Endothelial cell of umbilical vein (primary cell): ENCODE results near the gene SLC15A2. TPM values are rescaled to one million over a fixed set of nuclear protein-coding genes. Genes with fewer than 3 reads are reported as not detected.
A peak's percentile ranks its signal among the peaks of the same experiment; 100 is the strongest.
"Not testable (repeated sequence)": the region's sequence is repeated elsewhere in the genome, so short reads cannot be mapped to it uniquely, and the experiment has no call there.

ENCODE experiments used
- BruUV-seq: library from RNA; stranded (reverse); fragments of 400-500 nt; replicated peaks from 2 replicates; lab custom pipeline; 2021; lab: Mats Ljungman, UMichigan
- CTCF ChIA-PET: fragments of 300-600, 350-600 bp; sonication (Branson Sonifier 250); formaldehyde crosslinking; loops from one replicate; lab custom pipeline; 2021; ENCODE audit warnings: antibody characterized with exemption, inconsistent platforms; lab: Charles Lee
- POLR2A ChIA-PET: fragments of 300-600, 350-600 bp; sonication (Branson Sonifier 250); formaldehyde crosslinking; loops from one replicate; lab custom pipeline; 2021; ENCODE audit warnings: antibody characterized with exemption, inconsistent platforms; lab: Charles Lee
- DNase-seq: peaks from one replicate; pipeline ENCODE4 v3.0.0-alpha.2; 2011; ENCODE audit warnings: low read depth, low spot score
- FAIRE-seq: peaks from 2 replicates; lab custom pipeline; 2011; peaks lifted over from hg19 to GRCh38; lab: Jason Lieb, UNC
- H2AFZ ChIP-seq: 2 replicates; pipeline ENCODE4 v1.6.0; 2012; ENCODE audit warnings: low read depth, low read length, control low read depth, inconsistent platforms
- H3K27ac ChIP-seq: 2 replicates; pipeline ENCODE4 v1.5.1; 2011; ENCODE audit warnings: low read depth, mild to moderate bottlenecking, control low read depth, low read length, moderate library complexity; ENCODE audit not compliant: insufficient read depth
- H3K27me3 ChIP-seq, 2 experiments: 2 replicates each; pipeline versions ENCODE4 v1.6.0 to v1.6.1; 2011; ENCODE audit warnings: low read length in 2 of 2, mixed read lengths in 1 of 2; ENCODE audit not compliant: control insufficient read depth in 2 of 2, insufficient read depth in 2 of 2
- H3K36me3 ChIP-seq, 2 experiments: 2 replicates in 1 of 2; 3 replicates in 1 of 2; pipeline ENCODE4 v1.5.1; 2011; ENCODE audit warnings: low read length in 2 of 2, mild to moderate bottlenecking in 1 of 2, moderate library complexity in 1 of 2; ENCODE audit not compliant: control insufficient read depth in 2 of 2, insufficient read depth in 2 of 2; ENCODE audit errors: extremely low read depth in 1 of 2
- H3K4me1 ChIP-seq: 3 replicates; pipeline ENCODE4 v1.5.1; 2011; ENCODE audit warnings: mild to moderate bottlenecking, low read length; ENCODE audit not compliant: control insufficient read depth, insufficient read depth; ENCODE audit errors: extremely low read depth
- H3K4me2 ChIP-seq: 2 replicates; pipeline ENCODE4 v1.6.1; 2011; ENCODE audit warnings: low read length, control low read depth, mixed read lengths; ENCODE audit not compliant: insufficient read depth
- H3K4me3 ChIP-seq, 3 experiments: fragments of 200-600 bp in 1 of 3; sonication (generic), shearing (Covaris generic) in 1 of 3; replicated peaks in 1 of 3; 2 replicates each; pipeline ENCODE4 v1.5.1; 2011 to 2016; ENCODE audit warnings: control low read depth in 3 of 3, low read length in 3 of 3, mild to moderate bottlenecking in 2 of 3, inconsistent platforms in 1 of 3, low read depth in 1 of 3, moderate library complexity in 1 of 3; ENCODE audit not compliant: insufficient read depth in 1 of 3
- H3K79me2 ChIP-seq: 2 replicates; pipeline ENCODE4 v1.6.0; 2012; ENCODE audit warnings: low read length, inconsistent platforms; ENCODE audit not compliant: control insufficient read depth, insufficient read depth
- H3K9ac ChIP-seq: replicated peaks from 2 replicates; pipeline ENCODE3; 2011; ENCODE audit warnings: low read length, control low read depth; ENCODE audit not compliant: insufficient read depth; ENCODE audit errors: extremely low read depth
- H3K9me1 ChIP-seq: replicated peaks from 3 replicates; pipeline ENCODE4 v1.6.0; 2011; ENCODE audit warnings: mild to moderate bottlenecking, low read length; ENCODE audit not compliant: control insufficient read depth, insufficient read depth; ENCODE audit errors: extremely low read depth
- H3K9me3 ChIP-seq: replicated peaks from 2 replicates; pipeline ENCODE4 v1.5.1; 2012; ENCODE audit warnings: low read length, inconsistent platforms; ENCODE audit not compliant: control insufficient read depth, insufficient read depth
- H4K20me1 ChIP-seq: replicated peaks from 2 replicates; pipeline ENCODE3; 2011; ENCODE audit warnings: mild to moderate bottlenecking, low read length; ENCODE audit not compliant: control insufficient read depth, insufficient read depth; ENCODE audit errors: extremely low read depth
- EZH2 ChIP-seq: IDR thresholded peaks from 2 replicates; pipeline ENCODE4 v1.6.1; 2012; ENCODE audit warnings: borderline replicate concordance, low read depth, mild to moderate bottlenecking, moderate library complexity, low read length, inconsistent platforms; ENCODE audit not compliant: severe bottlenecking
- FOS ChIP-seq: IDR thresholded peaks from 2 replicates; pipeline ENCODE4 v1.6.1; 2011; ENCODE audit warnings: mild to moderate bottlenecking, low read length, moderate library complexity, borderline replicate concordance; ENCODE audit not compliant: insufficient read depth
- GATA2 ChIP-seq: IDR thresholded peaks from 2 replicates; pipeline ENCODE4 v1.7.0; 2011; ENCODE audit warnings: low read depth, mild to moderate bottlenecking, moderate library complexity, mixed read lengths, low read length; ENCODE audit not compliant: insufficient read length, insufficient read depth
- JUN ChIP-seq: IDR thresholded peaks from 2 replicates; pipeline ENCODE4 v1.6.1; 2011; ENCODE audit warnings: borderline replicate concordance, low read depth; ENCODE audit not compliant: insufficient read length, insufficient read depth
- MYC ChIP-seq: IDR thresholded peaks from one replicate; pipeline ENCODE4 v1.6.1; 2011; ENCODE audit warnings: mild to moderate bottlenecking, low read depth, low read length
- POLR2A ChIP-seq: IDR thresholded peaks from 2 replicates; pipeline ENCODE4 v1.6.1; 2012; ENCODE audit warnings: low read depth, mild to moderate bottlenecking, control low read depth, low read length
- POLR2AphosphoS5 ChIP-seq: IDR thresholded peaks from 2 replicates; pipeline ENCODE4 v1.6.1; 2012; ENCODE audit warnings: low read depth, mild to moderate bottlenecking, control low read depth, low read length, moderate library complexity; ENCODE audit not compliant: insufficient read depth
- dilution Hi-C: fragments of 300-500 bp; cut with MboI; formaldehyde crosslinking; loops from one replicate; pipeline ENCODE4 v1.15.0; 2019; ENCODE audit warnings: low sequenced_read_pairs; ENCODE audit not compliant: extremely low pct_ligation_motif_present
- intact Hi-C: fragments of 100-400 bp; cut with micrococcal nuclease; formaldehyde crosslinking; loops from one replicate; pipeline ENCODE4 v1.10.0; 2022
- polyA plus RNA-seq, 4 experiments: library from polyadenylated mRNA; depleted of rRNA in 3 of 4; stranded (reverse) in 3 of 4; unstranded in 1 of 4; fragments of >200 nt; gene quantifications; 2 replicates each; pipeline versions ENCODE4 v1.2.1 to v1.2.3, GENCODE V29; 2011 to 2012; ENCODE audit warnings: missing spikeins in 1 of 4
- total RNA-seq: library from RNA; stranded (reverse); gene quantifications from 2 replicates; pipeline ENCODE4 v1.2.3, GENCODE V29; 2021
- TF ChIP-seq, protein P1 (sequence below): IDR thresholded peaks from 2 replicates; pipeline ENCODE4 v1.6.1; 2011; ENCODE audit not compliant: insufficient read depth, insufficient read length
- TF ChIP-seq, protein P2 (sequence below), 2 donors: IDR thresholded peaks; 1 replicate in 1 of 2; 2 replicates in 1 of 2; pipeline ENCODE4 v1.5.1; 2011; ENCODE audit warnings: low read length in 2 of 2, mild to moderate bottlenecking in 2 of 2, moderate library complexity in 2 of 2, control low read depth in 1 of 2, inconsistent platforms in 1 of 2, low read depth in 1 of 2; ENCODE audit not compliant: insufficient read depth in 1 of 2; ENCODE audit errors: extremely low read depth in 1 of 2

Gene SLC15A2
- total and polyA plus RNA-seq, 2 donors (not counting 3 experiments of a cell fraction or from before 2014, with no cell fraction given) = 0.11 to 0.39 TPM

DNA sequence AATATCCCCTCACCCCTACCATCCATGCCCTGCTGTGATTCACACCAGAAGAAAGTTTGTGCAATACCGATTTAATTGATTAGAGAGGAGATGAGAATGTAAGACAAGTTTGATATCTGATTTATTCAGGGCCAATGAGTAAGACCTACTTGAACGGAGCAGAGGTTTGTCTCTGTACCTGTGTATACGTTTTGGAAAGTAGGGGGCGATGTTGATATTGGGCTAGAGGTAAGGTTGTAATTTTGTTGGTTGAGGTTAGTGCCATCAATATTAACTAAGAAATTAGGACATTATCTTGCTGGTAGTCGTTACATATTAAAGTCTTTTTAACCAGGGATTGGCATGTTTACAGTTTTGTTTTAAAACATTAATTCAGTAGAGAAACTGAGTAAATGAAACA, 38.6 kb upstream of the SLC15A2 start:
- no peak overlapping the region for H2AFZ ChIP-seq
- FAIRE-seq (peak; percentile 31), DNase-seq (peak; percentile 8)
- H3K27ac ChIP-seq = no peak overlapping the region
- no TSS peak for BruUV-seq
- no peaks in the 10 kb centered on the region for H3K9me1 ChIP-seq
- H3K36me3 ChIP-seq = no peaks in the 10 kb centered on the region
- H3K79me2 ChIP-seq = no peaks in the 10 kb centered on the region
- no peaks in the 10 kb centered on the region for H4K20me1 ChIP-seq
- H3K9me3 ChIP-seq = no peaks in the 10 kb centered on the region
- no peak overlapping the region for H3K9ac ChIP-seq
- H3K4me3 ChIP-seq = no peak overlapping the region
- TF ChIP-seq POLR2A (no peak), MYC (no peak), GATA2 (no peak), FOS (no peak), POLR2AphosphoS5 (no peak), JUN (no peak), EZH2 (no peak)
- TF ChIP-seq, protein P1, sequence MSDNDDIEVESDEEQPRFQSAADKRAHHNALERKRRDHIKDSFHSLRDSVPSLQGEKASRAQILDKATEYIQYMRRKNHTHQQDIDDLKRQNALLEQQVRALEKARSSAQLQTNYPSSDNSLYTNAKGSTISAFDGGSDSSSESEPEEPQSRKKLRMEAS = no peak
- TF ChIP-seq, protein P2, sequence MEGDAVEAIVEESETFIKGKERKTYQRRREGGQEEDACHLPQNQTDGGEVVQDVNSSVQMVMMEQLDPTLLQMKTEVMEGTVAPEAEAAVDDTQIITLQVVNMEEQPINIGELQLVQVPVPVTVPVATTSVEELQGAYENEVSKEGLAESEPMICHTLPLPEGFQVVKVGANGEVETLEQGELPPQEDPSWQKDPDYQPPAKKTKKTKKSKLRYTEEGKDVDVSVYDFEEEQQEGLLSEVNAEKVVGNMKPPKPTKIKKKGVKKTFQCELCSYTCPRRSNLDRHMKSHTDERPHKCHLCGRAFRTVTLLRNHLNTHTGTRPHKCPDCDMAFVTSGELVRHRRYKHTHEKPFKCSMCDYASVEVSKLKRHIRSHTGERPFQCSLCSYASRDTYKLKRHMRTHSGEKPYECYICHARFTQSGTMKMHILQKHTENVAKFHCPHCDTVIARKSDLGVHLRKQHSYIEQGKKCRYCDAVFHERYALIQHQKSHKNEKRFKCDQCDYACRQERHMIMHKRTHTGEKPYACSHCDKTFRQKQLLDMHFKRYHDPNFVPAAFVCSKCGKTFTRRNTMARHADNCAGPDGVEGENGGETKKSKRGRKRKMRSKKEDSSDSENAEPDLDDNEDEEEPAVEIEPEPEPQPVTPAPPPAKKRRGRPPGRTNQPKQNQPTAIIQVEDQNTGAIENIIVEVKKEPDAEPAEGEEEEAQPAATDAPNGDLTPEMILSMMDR (IDR thresholded peaks at IDR 0.05; ENCODE audit: extremely low read depth in 1 of 2, insufficient read depth in 1 of 2, low read depth in 1 of 2, low read length in 2 of 2) = no peak
- ChIA-PET CTCF (no interaction called here), POLR2A (no interaction called here)
- intact Hi-C loops (no loop called here), dilution Hi-C loops (no loop called here)
- H3K4me2 ChIP-seq = no peak overlapping the region
- H3K27me3 ChIP-seq = no peaks in the 10 kb centered on the region
- H3K4me1 ChIP-seq = no peaks in the 10 kb centered on the region

DNA sequence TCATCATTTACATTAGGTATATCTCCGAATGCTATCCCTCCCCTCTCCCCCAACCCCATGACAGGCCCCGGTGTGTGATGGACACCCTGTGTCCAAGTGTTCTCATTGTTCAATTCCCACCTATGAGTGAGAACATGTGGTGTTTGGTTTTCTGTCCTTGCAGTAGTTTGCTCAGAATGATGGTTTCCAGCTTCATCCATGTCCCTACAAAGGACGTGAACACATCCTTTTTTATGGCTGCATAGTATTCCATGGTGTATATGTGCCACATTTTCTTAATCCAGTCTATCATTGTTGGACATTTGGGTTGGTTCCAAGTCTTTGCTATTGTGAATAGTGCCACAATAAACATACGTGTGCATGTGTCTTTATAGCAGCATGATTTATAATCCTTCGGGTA, 36.4 kb upstream of the SLC15A2 start:
- dilution Hi-C loops, CTCF ChIA-PET, H3K4me1 ChIP-seq, POLR2A ChIA-PET, H3K9me3 ChIP-seq, H3K4me3 ChIP-seq, intact Hi-C loops, H4K20me1 ChIP-seq, FAIRE-seq, H2AFZ ChIP-seq, H3K36me3 ChIP-seq, H3K79me2 ChIP-seq, DNase-seq, H3K27me3 ChIP-seq, H3K4me2 ChIP-seq, BruUV-seq, H3K9ac ChIP-seq, H3K9me1 ChIP-seq, H3K27ac ChIP-seq: not testable (repeated sequence)

DNA sequence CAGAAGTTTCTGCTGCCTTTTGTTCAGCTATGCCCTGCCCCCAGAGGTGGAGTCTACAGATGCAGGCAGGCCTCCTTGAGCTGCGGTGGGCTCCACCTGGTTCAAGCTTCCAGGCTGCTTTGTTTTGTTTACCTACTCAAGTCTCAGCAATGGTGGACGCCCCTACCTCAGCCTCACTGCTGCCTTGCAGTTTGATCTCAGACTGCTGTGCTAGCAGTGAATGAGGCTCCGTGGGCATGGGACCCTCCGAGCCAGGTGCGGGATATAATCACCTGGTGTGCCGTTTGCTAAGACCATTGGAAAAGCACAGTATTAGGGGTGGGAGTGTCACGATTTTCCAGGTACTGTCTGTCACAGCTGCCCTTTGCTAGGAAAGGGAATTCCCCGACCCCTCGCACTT, 31.0 kb upstream of the SLC15A2 start:
- BruUV-seq = not testable (repeated sequence)

More for the DNA sequence above, 31.0 kb upstream of the SLC15A2 start:
- H2AFZ ChIP-seq, CTCF ChIA-PET, intact Hi-C loops, H3K79me2 ChIP-seq, POLR2A ChIA-PET, H3K9me3 ChIP-seq, dilution Hi-C loops, H3K9me1 ChIP-seq, H3K4me1 ChIP-seq, H3K4me2 ChIP-seq, DNase-seq, H4K20me1 ChIP-seq, H3K27me3 ChIP-seq, H3K4me3 ChIP-seq, H3K27ac ChIP-seq, H3K36me3 ChIP-seq, H3K9ac ChIP-seq, FAIRE-seq: not testable (repeated sequence)
